ENCODE measurements around the gene RAB7A. TPM values are rescaled to one million over a fixed set of nuclear protein-coding genes. Genes with fewer than 3 reads are reported as not detected.

RAB7A gene
- total RNA-seq, 1 experiment from 2014 or later: 233 TPM

- POLR2A ChIA-PET: no interaction called here
- RAD21 ChIA-PET (ENCODE audit: low non-redundant PET in 1 of 2, low total read pairs in 2 of 2, uncharacterized antibody in 2 of 2, unreplicated experiment in 2 of 2): no interaction called here
- Histone ChIP-seq H3K27ac (ENCODE audit: low read depth, low read length) (no peak overlapping the region), H3K79me2 (ENCODE audit: insufficient read depth, low read length) (peaks cover 56% of the 10 kb centered on the region), H3K9me3 (ENCODE audit: control insufficient read depth in 1 of 2, insufficient read depth in 1 of 2, low read depth in 1 of 2, low read length in 2 of 2) (no peaks in the 10 kb centered on the region), H3K4me1 (ENCODE audit: control insufficient read depth in 1 of 2, insufficient read depth in 2 of 2, low read length in 2 of 2) (peaks cover 0 to 31% of the 10 kb centered on the region in 2 experiments; a peak in 2 of 4 replicates), H4K20me1 (ENCODE audit: insufficient read depth) (no peaks in the 10 kb centered on the region), H3K27me3 (ENCODE audit: insufficient read depth, low read length) (no peaks in the 10 kb centered on the region), H3K9ac (ENCODE audit: low read length) (no peak overlapping the region), H3K4me3 (replicated peaks in 1 of 2; ENCODE audit: low read depth in 1 of 2, low read length in 2 of 2) (no peak overlapping the region), H3K36me3 (ENCODE audit: control insufficient read depth in 1 of 2, insufficient read depth in 2 of 2, low read length in 2 of 2) (peaks cover 28 to 45% of the 10 kb centered on the region in 2 experiments), H3K4me2 (ENCODE audit: low read length) (peak overlapping the region; percentile 51; the same call in 1 of the 2 replicates), H3K9me2 (ENCODE audit: insufficient read depth) (no peaks in the 10 kb centered on the region), H2AFZ (ENCODE audit: low read depth, low read length, poor library complexity, severe bottlenecking) (no peak overlapping the region)
- intact Hi-C loops (cut with micrococcal nuclease): no loop called here
- ATAC-seq (no peak), DNase-seq (ENCODE audit: low read depth, low spot score) (no peak)
- CTCF ChIA-PET: interaction anchor here (1.7 kb wide), 1 partner anchor 124 kb away, joined by 4 read pairs; no protein-coding TSS in a partner anchor
- no TSS peak for BruUV-seq (replicated peaks)
- TF ChIP-seq JUND (IDR thresholded peaks at IDR 0.05): no peak
- no peak for TF ChIP-seq EGR1 (IDR thresholded peaks at IDR 0.05; ENCODE audit: low read depth)
- 0 out of 2 replicates have a peak, but pooled peaks have one; percentile 7 for TF ChIP-seq ELF1 (IDR thresholded peaks at IDR 0.05; ENCODE audit: borderline replicate concordance, low read depth)
- TF ChIP-seq ZFX (IDR thresholded peaks at IDR 0.05): no peak
Observed at GRCh38 chr3:128804017-128804810, 78.2 kb downstream of the RAB7A start.

GRCh38 chr3:128804811-128805155 is 78.8 kb downstream of the RAB7A start:
- RAD21 ChIA-PET (ENCODE audit: low non-redundant PET in 1 of 2, low total read pairs in 2 of 2, uncharacterized antibody in 2 of 2, unreplicated experiment in 2 of 2): no interaction called here
- ATAC-seq (no peak), DNase-seq (ENCODE audit: low read depth, low spot score) (no peak)
- CTCF ChIA-PET: interaction anchor here (1.7 kb wide), 1 partner anchor 124 kb away, joined by 4 read pairs; no protein-coding TSS in a partner anchor
- peaks cover 0 to 31% of the 10 kb centered on the region in 2 experiments; a peak in 2 of 4 replicates for H3K4me1 ChIP-seq (ENCODE audit: control insufficient read depth in 1 of 2, insufficient read depth in 2 of 2, low read length in 2 of 2)
- H3K79me2 ChIP-seq (ENCODE audit: insufficient read depth, low read length): peaks cover 59% of the 10 kb centered on the region
- peak overlapping the region; percentile 51; the same call in 1 of the 2 replicates for H3K4me2 ChIP-seq (ENCODE audit: low read length)
- intact Hi-C loops (cut with micrococcal nuclease): no loop called here
- no peaks in the 10 kb centered on the region for H3K27me3 ChIP-seq (ENCODE audit: insufficient read depth, low read length)
- H3K9me2 ChIP-seq (ENCODE audit: insufficient read depth): no peaks in the 10 kb centered on the region
- no peak overlapping the region for H3K4me3 ChIP-seq (replicated peaks in 1 of 2; ENCODE audit: low read depth in 1 of 2, low read length in 2 of 2)
- H3K36me3 ChIP-seq (ENCODE audit: control insufficient read depth in 1 of 2, insufficient read depth in 2 of 2, low read length in 2 of 2): peaks cover 23 to 43% of the 10 kb centered on the region in 2 experiments
- POLR2A ChIA-PET: no interaction called here
- BruUV-seq (replicated peaks): no TSS peak
- H3K27ac ChIP-seq (ENCODE audit: low read depth, low read length): no peak overlapping the region
- H2AFZ ChIP-seq (ENCODE audit: low read depth, low read length, poor library complexity, severe bottlenecking): no peak overlapping the region
- no peaks in the 10 kb centered on the region for H3K9me3 ChIP-seq (ENCODE audit: control insufficient read depth in 1 of 2, insufficient read depth in 1 of 2, low read depth in 1 of 2, low read length in 2 of 2)
- H3K9ac ChIP-seq (ENCODE audit: low read length): no peak overlapping the region
- no peaks in the 10 kb centered on the region for H4K20me1 ChIP-seq (ENCODE audit: insufficient read depth)
- TF ChIP-seq FOSL1 (IDR thresholded peaks at IDR 0.05; ENCODE audit: low read depth): no peak
- TF ChIP-seq CTCF (IDR thresholded peaks at IDR 0.05 in 2 of 3, conservative IDR thresholded peaks at IDR 0.05 in 1 of 3; ENCODE audit: borderline replicate concordance in 1 of 3, insufficient read depth in 1 of 3, low read depth in 2 of 3, low read length in 2 of 3): no peak
- TF ChIP-seq ATF3 (IDR thresholded peaks at IDR 0.05): no peak
- no peak for TF ChIP-seq EZH2 (IDR thresholded peaks at IDR 0.05)
- TF ChIP-seq REST (IDR thresholded peaks at IDR 0.05; ENCODE audit: low read depth): no peak

Measured in HCT116 (cell line).